ENCODE data around the gene STXBP6.

Gene STXBP6

DNA sequence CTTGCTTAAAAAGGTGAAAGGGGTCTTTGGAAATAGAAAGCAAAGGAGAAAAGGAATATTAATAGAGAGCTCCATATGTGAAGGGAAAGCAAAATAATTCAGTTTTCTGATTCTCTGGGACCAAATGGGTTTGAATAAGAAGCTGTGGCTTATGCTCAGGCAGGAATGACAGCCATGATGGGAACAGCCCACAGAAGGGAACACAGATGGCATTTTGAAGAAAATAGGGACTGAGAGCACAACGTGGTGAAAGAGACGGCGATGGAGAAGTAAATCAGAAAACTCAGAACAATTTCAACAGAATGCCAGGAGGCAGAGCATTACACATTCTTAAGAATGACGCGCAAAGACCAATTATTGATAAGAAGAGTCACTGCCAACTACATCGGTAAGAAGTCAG is 102.8 kb downstream of the STXBP6 start:
- TF ChIP-seq ARNTL (CRISPR knock-in tag; IDR thresholded peaks at IDR 0.05; ENCODE audit: borderline replicate concordance, low read depth) (no peak), POU6F1 (CRISPR knock-in tag; IDR thresholded peaks at IDR 0.05; ENCODE audit: borderline replicate concordance, low read depth) (no peak), ZFP30 (CRISPR knock-in tag; IDR thresholded peaks at IDR 0.05) (no peak), RARB (CRISPR knock-in tag; IDR thresholded peaks at IDR 0.05) (no peak), CREB5 (CRISPR knock-in tag; IDR thresholded peaks at IDR 0.05; ENCODE audit: low read depth) (no peak), PPARA (CRISPR knock-in tag; IDR thresholded peaks at IDR 0.05; ENCODE audit: borderline replicate concordance) (no peak), ZNF565 (CRISPR knock-in tag; conservative IDR thresholded peaks at IDR 0.05; ENCODE audit: low read depth) (no peak), SNAI2 (CRISPR knock-in tag; IDR thresholded peaks at IDR 0.05) (no peak), ESRRG (CRISPR knock-in tag; IDR thresholded peaks at IDR 0.05) (no peak), ZC3H10 (CRISPR knock-in tag; IDR thresholded peaks at IDR 0.05) (no peak), TCF4 (CRISPR knock-in tag; IDR thresholded peaks at IDR 0.05; ENCODE audit: borderline replicate concordance) (no peak), CSDC2 (CRISPR knock-in tag; IDR thresholded peaks at IDR 0.05) (no peak), ZNF70 (CRISPR knock-in tag; IDR thresholded peaks at IDR 0.05) (no peak), ZNF8 (CRISPR knock-in tag; IDR thresholded peaks at IDR 0.05) (no peak), TSHZ2 (CRISPR knock-in tag; IDR thresholded peaks at IDR 0.05) (no peak), GLIS3 (CRISPR knock-in tag; IDR thresholded peaks at IDR 0.05) (no peak), OSR1 (CRISPR knock-in tag; IDR thresholded peaks at IDR 0.05) (no peak), ISL1 (CRISPR knock-in tag; IDR thresholded peaks at IDR 0.05) (no peak)
- TF ChIP-seq, protein P1, sequence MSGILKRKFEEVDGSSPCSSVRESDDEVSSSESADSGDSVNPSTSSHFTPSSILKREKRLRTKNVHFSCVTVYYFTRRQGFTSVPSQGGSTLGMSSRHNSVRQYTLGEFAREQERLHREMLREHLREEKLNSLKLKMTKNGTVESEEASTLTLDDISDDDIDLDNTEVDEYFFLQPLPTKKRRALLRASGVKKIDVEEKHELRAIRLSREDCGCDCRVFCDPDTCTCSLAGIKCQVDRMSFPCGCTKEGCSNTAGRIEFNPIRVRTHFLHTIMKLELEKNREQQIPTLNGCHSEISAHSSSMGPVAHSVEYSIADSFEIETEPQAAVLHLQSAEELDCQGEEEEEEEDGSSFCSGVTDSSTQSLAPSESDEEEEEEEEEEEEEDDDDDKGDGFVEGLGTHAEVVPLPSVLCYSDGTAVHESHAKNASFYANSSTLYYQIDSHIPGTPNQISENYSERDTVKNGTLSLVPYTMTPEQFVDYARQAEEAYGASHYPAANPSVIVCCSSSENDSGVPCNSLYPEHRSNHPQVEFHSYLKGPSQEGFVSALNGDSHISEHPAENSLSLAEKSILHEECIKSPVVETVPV (CRISPR knock-in tag; IDR thresholded peaks at IDR 0.05), result no peak
- TF ChIP-seq, protein P2, sequence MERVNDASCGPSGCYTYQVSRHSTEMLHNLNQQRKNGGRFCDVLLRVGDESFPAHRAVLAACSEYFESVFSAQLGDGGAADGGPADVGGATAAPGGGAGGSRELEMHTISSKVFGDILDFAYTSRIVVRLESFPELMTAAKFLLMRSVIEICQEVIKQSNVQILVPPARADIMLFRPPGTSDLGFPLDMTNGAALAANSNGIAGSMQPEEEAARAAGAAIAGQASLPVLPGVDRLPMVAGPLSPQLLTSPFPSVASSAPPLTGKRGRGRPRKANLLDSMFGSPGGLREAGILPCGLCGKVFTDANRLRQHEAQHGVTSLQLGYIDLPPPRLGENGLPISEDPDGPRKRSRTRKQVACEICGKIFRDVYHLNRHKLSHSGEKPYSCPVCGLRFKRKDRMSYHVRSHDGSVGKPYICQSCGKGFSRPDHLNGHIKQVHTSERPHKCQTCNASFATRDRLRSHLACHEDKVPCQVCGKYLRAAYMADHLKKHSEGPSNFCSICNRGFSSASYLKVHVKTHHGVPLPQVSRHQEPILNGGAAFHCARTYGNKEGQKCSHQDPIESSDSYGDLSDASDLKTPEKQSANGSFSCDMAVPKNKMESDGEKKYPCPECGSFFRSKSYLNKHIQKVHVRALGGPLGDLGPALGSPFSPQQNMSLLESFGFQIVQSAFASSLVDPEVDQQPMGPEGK (CRISPR knock-in tag; IDR thresholded peaks at IDR 0.05; ENCODE audit: borderline replicate concordance), result no peak
- no peak for ATAC-seq

GRCh38 chr14:24944800-24945199 is 105.1 kb downstream of the STXBP6 start:
- ATAC-seq, result no peak
- TF ChIP-seq TCF4 (CRISPR knock-in tag; IDR thresholded peaks at IDR 0.05; ENCODE audit: borderline replicate concordance) (no peak), ZNF70 (CRISPR knock-in tag; IDR thresholded peaks at IDR 0.05) (no peak), ZFP30 (CRISPR knock-in tag; IDR thresholded peaks at IDR 0.05) (no peak), PPARA (CRISPR knock-in tag; IDR thresholded peaks at IDR 0.05; ENCODE audit: borderline replicate concordance) (no peak), CREB5 (CRISPR knock-in tag; IDR thresholded peaks at IDR 0.05; ENCODE audit: low read depth) (no peak), ARNTL (CRISPR knock-in tag; IDR thresholded peaks at IDR 0.05; ENCODE audit: borderline replicate concordance, low read depth) (no peak)

GRCh38 chr14:24943024-24943423 is 106.9 kb downstream of the STXBP6 start:
- no peak for ATAC-seq
- no peak for TF ChIP-seq SNAI2 (CRISPR knock-in tag; IDR thresholded peaks at IDR 0.05)
- TF ChIP-seq RARB (CRISPR knock-in tag; IDR thresholded peaks at IDR 0.05), result no peak
- TF ChIP-seq ZFP30 (CRISPR knock-in tag; IDR thresholded peaks at IDR 0.05), result no peak
- no peak for TF ChIP-seq ZNF8 (CRISPR knock-in tag; IDR thresholded peaks at IDR 0.05)
